ENCODE data around the gene SPAG9. TPM values are rescaled to one million over a fixed set of nuclear protein-coding genes. Genes with fewer than 3 reads are reported as not detected.

SPAG9 gene
- total and polyA plus RNA-seq, 2 experiments from 2014 or later, result 13.7 to 45.0 TPM

DNA sequence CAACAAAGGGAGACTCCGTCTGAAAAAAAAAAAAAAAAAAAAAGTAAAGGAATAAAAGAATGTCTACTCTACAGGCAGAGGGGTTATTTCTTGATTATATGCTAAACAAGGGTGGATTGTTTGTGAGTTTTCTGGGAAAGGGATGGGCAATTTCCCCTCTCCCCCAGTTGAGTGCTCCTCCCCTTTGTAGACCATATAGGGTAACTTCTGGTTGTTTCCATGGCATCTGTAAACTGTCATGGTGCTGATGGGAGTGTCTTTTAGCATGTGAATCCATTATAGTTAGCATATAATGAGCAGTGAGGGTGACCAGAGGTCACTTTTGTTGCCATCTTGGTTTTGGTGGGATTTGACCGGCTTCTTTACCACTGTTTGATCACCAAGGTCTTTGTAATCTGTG lies 28.5 kb upstream of the SPAG9 start:
- Histone ChIP-seq H3K27me3 (ENCODE audit: insufficient read depth) (no peaks in the 10 kb centered on the region), H4K20me1 (replicated peaks; ENCODE audit: insufficient read depth) (no peaks in the 10 kb centered on the region), H3F3A (replicated peaks; ENCODE audit: low read depth) (0 out of 2 replicates have a peak, but pooled peaks cover 5% of the 10 kb centered on the region), H3K4me2 (no peak overlapping the region), H3K4me1 (ENCODE audit: insufficient read depth) (no peaks in the 10 kb centered on the region), H3K79me2 (replicated peaks; ENCODE audit: insufficient read depth) (peaks cover 7% of the 10 kb centered on the region), H3K27ac (ENCODE audit: low read depth) (no peak overlapping the region), H3K4me3 (no peak overlapping the region), H3K36me3 (ENCODE audit: insufficient read depth) (no peaks in the 10 kb centered on the region), H2AFZ (no peak overlapping the region), H3K9me2 (ENCODE audit: insufficient read depth) (no peaks in the 10 kb centered on the region)
- ATAC-seq (no peak), DNase-seq (ENCODE audit: low spot score) (no peak)
- TF ChIP-seq, protein P1, sequence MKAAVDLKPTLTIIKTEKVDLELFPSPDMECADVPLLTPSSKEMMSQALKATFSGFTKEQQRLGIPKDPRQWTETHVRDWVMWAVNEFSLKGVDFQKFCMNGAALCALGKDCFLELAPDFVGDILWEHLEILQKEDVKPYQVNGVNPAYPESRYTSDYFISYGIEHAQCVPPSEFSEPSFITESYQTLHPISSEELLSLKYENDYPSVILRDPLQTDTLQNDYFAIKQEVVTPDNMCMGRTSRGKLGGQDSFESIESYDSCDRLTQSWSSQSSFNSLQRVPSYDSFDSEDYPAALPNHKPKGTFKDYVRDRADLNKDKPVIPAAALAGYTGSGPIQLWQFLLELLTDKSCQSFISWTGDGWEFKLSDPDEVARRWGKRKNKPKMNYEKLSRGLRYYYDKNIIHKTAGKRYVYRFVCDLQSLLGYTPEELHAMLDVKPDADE (IDR thresholded peaks at IDR 0.05), result no peak
- TF ChIP-seq, protein P2, sequence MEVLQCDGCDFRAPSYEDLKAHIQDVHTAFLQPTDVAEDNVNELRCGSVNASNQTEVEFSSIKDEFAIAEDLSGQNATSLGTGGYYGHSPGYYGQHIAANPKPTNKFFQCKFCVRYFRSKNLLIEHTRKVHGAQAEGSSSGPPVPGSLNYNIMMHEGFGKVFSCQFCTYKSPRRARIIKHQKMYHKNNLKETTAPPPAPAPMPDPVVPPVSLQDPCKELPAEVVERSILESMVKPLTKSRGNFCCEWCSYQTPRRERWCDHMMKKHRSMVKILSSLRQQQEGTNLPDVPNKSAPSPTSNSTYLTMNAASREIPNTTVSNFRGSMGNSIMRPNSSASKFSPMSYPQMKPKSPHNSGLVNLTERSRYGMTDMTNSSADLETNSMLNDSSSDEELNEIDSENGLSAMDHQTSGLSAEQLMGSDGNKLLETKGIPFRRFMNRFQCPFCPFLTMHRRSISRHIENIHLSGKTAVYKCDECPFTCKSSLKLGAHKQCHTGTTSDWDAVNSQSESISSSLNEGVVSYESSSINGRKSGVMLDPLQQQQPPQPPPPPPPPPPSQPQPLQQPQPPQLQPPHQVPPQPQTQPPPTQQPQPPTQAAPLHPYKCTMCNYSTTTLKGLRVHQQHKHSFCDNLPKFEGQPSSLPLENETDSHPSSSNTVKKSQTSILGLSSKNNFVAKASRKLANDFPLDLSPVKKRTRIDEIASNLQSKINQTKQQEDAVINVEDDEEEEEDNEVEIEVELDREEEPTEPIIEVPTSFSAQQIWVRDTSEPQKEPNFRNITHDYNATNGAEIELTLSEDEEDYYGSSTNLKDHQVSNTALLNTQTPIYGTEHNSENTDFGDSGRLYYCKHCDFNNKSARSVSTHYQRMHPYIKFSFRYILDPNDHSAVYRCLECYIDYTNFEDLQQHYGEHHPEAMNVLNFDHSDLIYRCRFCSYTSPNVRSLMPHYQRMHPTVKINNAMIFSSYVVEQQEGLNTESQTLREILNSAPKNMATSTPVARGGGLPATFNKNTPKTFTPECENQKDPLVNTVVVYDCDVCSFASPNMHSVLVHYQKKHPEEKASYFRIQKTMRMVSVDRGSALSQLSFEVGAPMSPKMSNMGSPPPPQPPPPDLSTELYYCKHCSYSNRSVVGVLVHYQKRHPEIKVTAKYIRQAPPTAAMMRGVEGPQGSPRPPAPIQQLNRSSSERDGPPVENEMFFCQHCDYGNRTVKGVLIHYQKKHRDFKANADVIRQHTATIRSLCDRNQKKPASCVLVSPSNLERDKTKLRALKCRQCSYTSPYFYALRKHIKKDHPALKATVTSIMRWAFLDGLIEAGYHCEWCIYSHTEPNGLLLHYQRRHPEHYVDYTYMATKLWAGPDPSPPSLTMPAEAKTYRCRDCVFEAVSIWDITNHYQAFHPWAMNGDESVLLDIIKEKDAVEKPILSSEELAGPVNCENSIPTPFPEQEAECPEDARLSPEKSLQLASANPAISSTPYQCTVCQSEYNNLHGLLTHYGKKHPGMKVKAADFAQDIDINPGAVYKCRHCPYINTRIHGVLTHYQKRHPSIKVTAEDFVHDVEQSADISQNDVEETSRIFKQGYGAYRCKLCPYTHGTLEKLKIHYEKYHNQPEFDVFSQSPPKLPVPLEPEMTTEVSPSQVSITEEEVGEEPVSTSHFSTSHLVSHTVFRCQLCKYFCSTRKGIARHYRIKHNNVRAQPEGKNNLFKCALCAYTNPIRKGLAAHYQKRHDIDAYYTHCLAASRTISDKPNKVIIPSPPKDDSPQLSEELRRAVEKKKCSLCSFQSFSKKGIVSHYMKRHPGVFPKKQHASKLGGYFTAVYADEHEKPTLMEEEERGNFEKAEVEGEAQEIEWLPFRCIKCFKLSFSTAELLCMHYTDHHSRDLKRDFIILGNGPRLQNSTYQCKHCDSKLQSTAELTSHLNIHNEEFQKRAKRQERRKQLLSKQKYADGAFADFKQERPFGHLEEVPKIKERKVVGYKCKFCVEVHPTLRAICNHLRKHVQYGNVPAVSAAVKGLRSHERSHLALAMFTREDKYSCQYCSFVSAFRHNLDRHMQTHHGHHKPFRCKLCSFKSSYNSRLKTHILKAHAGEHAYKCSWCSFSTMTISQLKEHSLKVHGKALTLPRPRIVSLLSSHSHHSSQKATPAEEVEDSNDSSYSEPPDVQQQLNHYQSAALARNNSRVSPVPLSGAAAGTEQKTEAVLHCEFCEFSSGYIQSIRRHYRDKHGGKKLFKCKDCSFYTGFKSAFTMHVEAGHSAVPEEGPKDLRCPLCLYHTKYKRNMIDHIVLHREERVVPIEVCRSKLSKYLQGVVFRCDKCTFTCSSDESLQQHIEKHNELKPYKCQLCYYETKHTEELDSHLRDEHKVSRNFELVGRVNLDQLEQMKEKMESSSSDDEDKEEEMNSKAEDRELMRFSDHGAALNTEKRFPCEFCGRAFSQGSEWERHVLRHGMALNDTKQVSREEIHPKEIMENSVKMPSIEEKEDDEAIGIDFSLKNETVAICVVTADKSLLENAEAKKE (CRISPR knock-in tag; IDR thresholded peaks at IDR 0.05), result no peak
- Mint-ChIP-seq H3K4me1 (peaks cover 8% of the 10 kb centered on the region), H3K27me3 (ENCODE audit: insufficient read depth, low read depth, poor library complexity) (peaks cover 2% of the 10 kb centered on the region), H3K9me3 (no peaks in the 10 kb centered on the region), H3K27ac (no peak overlapping the region), H3K36me3 (ENCODE audit: low read depth) (no peaks in the 10 kb centered on the region), H3K4me3 (no peak overlapping the region)

DNA sequence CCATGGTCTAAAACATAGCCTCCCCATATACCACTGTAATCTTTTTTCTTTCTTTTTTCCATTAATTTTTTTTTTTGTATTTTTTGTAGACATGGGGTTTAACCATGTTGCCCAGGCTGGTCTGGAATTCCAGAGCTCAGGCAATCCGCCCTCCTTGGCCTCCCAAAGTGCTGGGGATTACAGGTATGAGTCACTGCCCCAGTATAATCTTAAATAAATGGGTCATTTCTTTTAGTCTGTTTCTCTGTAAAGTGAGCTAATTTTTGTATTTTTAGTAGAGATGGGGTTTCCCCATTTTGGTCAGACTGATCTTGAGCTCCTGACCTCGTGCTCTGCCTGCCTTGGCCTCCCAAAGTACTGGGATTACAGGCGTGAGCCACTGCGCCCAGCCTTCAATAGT lies 27.0 kb upstream of the SPAG9 start:
- ATAC-seq, result no peak
- Mint-ChIP-seq H3K27me3 (ENCODE audit: insufficient read depth, low read depth, poor library complexity) (peaks cover 2% of the 10 kb centered on the region), H3K27ac (no peak overlapping the region), H3K4me3 (no peak overlapping the region), H3K36me3 (ENCODE audit: low read depth) (no peaks in the 10 kb centered on the region), H3K4me1 (peaks cover 8% of the 10 kb centered on the region), H3K9me3 (no peaks in the 10 kb centered on the region)
- DNase-seq (ENCODE audit: low spot score), result no peak
- no peaks in the 10 kb centered on the region for H3K36me3 ChIP-seq (ENCODE audit: insufficient read depth)
- H3K79me2 ChIP-seq (replicated peaks; ENCODE audit: insufficient read depth), result no peaks in the 10 kb centered on the region
- H3K4me2 ChIP-seq, result no peak overlapping the region
- H4K20me1 ChIP-seq (replicated peaks; ENCODE audit: insufficient read depth), result no peaks in the 10 kb centered on the region
- H3K4me1 ChIP-seq (ENCODE audit: insufficient read depth), result no peaks in the 10 kb centered on the region
- no peak overlapping the region for H3K27ac ChIP-seq (ENCODE audit: low read depth)
- no peaks in the 10 kb centered on the region for H3K9me2 ChIP-seq (ENCODE audit: insufficient read depth)
- no peak overlapping the region for H3K4me3 ChIP-seq
- no peak overlapping the region for H2AFZ ChIP-seq
- H3K27me3 ChIP-seq (ENCODE audit: insufficient read depth), result no peaks in the 10 kb centered on the region
- 0 out of 2 replicates have a peak, but pooled peaks cover 2% of the 10 kb centered on the region for H3F3A ChIP-seq (replicated peaks; ENCODE audit: low read depth)
- TF ChIP-seq EZH2 (IDR thresholded peaks at IDR 0.05; ENCODE audit: low read depth, unreplicated experiment) (no peak), ZNF114 (CRISPR knock-in tag; IDR thresholded peaks at IDR 0.05) (no peak), CREB1 (CRISPR knock-in tag; IDR thresholded peaks at IDR 0.05; ENCODE audit: low read depth) (no peak), REST (IDR thresholded peaks at IDR 0.05; ENCODE audit: unreplicated experiment) (no peak)
- TF ChIP-seq, protein P1 (IDR thresholded peaks at IDR 0.05), result no peak
- TF ChIP-seq, protein P3, sequence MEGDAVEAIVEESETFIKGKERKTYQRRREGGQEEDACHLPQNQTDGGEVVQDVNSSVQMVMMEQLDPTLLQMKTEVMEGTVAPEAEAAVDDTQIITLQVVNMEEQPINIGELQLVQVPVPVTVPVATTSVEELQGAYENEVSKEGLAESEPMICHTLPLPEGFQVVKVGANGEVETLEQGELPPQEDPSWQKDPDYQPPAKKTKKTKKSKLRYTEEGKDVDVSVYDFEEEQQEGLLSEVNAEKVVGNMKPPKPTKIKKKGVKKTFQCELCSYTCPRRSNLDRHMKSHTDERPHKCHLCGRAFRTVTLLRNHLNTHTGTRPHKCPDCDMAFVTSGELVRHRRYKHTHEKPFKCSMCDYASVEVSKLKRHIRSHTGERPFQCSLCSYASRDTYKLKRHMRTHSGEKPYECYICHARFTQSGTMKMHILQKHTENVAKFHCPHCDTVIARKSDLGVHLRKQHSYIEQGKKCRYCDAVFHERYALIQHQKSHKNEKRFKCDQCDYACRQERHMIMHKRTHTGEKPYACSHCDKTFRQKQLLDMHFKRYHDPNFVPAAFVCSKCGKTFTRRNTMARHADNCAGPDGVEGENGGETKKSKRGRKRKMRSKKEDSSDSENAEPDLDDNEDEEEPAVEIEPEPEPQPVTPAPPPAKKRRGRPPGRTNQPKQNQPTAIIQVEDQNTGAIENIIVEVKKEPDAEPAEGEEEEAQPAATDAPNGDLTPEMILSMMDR (conservative IDR thresholded peaks at IDR 0.05; ENCODE audit: low read depth in 2 of 2), result no peak
